H1 (cell line): ENCODE results near the gene RMP24.

Experiments used
- CTCF ChIA-PET: fragments of 300-600 bp; sonication (Branson Sonifier 250); formaldehyde crosslinking; loops from one replicate; lab custom pipeline; 2021; ENCODE audit not compliant: partially characterized antibody; lab: Charles Lee
- POLR2A ChIA-PET: fragments of 300-600 bp; sonication (Branson Sonifier 250); formaldehyde crosslinking; loops from one replicate; lab custom pipeline; 2021; ENCODE audit warnings: inconsistent platforms; ENCODE audit not compliant: partially characterized antibody; lab: Charles Lee
- DNase-seq, 2 experiments: peaks; one replicate each; pipeline versions ENCODE4 v3.0.0 to v3.0.0-alpha.2; 2010 to 2022; ENCODE audit warnings: low spot score in 2 of 2, low read depth in 1 of 2, mixed read lengths in 1 of 2
- FAIRE-seq: peaks from 2 replicates; lab custom pipeline; 2011; peaks lifted over from hg19 to GRCh38; lab: Jason Lieb, UNC
- H2AFZ ChIP-seq: 2 replicates; pipeline ENCODE4 v1.8.1; 2012; ENCODE audit warnings: low read length, inconsistent platforms
- H2AK5ac ChIP-seq: 2 replicates; pipeline ENCODE4 v1.6.1; 2013; ENCODE audit warnings: low read depth, low read length
- H2BK120ac ChIP-seq: replicated peaks from 2 replicates; pipeline ENCODE3; 2013; ENCODE audit warnings: low read depth, low read length, inconsistent platforms
- H2BK12ac ChIP-seq: 2 replicates; pipeline ENCODE4 v1.6.1; 2013; ENCODE audit warnings: low read depth, low read length
- H2BK15ac ChIP-seq: 2 replicates; pipeline ENCODE4 v1.6.1; 2013; ENCODE audit warnings: low read length
- H2BK20ac ChIP-seq: 2 replicates; pipeline ENCODE4 v1.6.1; 2013; ENCODE audit warnings: low read length
- H2BK5ac ChIP-seq: 2 replicates; pipeline ENCODE4 v1.6.1; 2013; ENCODE audit warnings: low read depth, low read length
- H3K14ac ChIP-seq: 2 replicates; pipeline ENCODE4 v1.6.1; 2013; ENCODE audit warnings: inconsistent platforms; ENCODE audit not compliant: insufficient read length
- H3K18ac ChIP-seq: 2 replicates; pipeline ENCODE4 v1.6.1; 2013; ENCODE audit warnings: low read length; ENCODE audit errors: extremely low read depth
- H3K23ac ChIP-seq: 2 replicates; pipeline ENCODE4 v1.6.1; 2013; ENCODE audit warnings: inconsistent platforms; ENCODE audit not compliant: insufficient read length
- H3K23me2 ChIP-seq: 2 replicates; pipeline ENCODE4 v1.6.1; 2013; ENCODE audit warnings: low read depth, low read length
- H3K27ac ChIP-seq: 2 replicates; pipeline ENCODE4 v1.6.1; 2011; ENCODE audit warnings: low read depth, low read length, inconsistent platforms
- H3K27me3 ChIP-seq, 4 experiments: replicated peaks in 1 of 4; 1 replicate in 1 of 4; 2 replicates in 3 of 4; pipeline versions ENCODE4 v1.6.1 to v1.8.1; 2011 to 2013; ENCODE audit warnings: low read length in 3 of 4, mild to moderate bottlenecking in 3 of 4, inconsistent platforms in 2 of 4, mixed read lengths in 2 of 4, moderate library complexity in 1 of 4; ENCODE audit not compliant: control insufficient read depth in 3 of 4, insufficient read depth in 3 of 4; ENCODE audit errors: extremely low read depth in 1 of 4
- H3K36me3 ChIP-seq, 4 experiments: 2 replicates each; pipeline versions ENCODE4 v1.6.1 to v1.8.1; 2011 to 2013; ENCODE audit warnings: mild to moderate bottlenecking in 4 of 4, low read length in 3 of 4, moderate library complexity in 2 of 4, control low read depth in 1 of 4, inconsistent platforms in 1 of 4; ENCODE audit not compliant: insufficient read depth in 4 of 4, control insufficient read depth in 2 of 4
- H3K4ac ChIP-seq: replicated peaks from 2 replicates; pipeline ENCODE3; 2013; ENCODE audit warnings: low read length, low read depth, mixed read lengths, inconsistent platforms; ENCODE audit not compliant: insufficient read length
- H3K4me1 ChIP-seq, 4 experiments: replicated peaks in 1 of 4; 1 replicate in 1 of 4; 2 replicates in 3 of 4; pipeline versions ENCODE4 v1.6.1 to v1.8.1; 2011 to 2013; ENCODE audit warnings: low read length in 3 of 4, inconsistent platforms in 2 of 4, mixed read lengths in 1 of 4; ENCODE audit not compliant: insufficient read depth in 4 of 4, control insufficient read depth in 3 of 4
- H3K4me2 ChIP-seq, 2 experiments: 2 replicates each; pipeline versions ENCODE4 v1.6.1 to v1.8.1; 2011 to 2013; ENCODE audit warnings: low read depth in 2 of 2, low read length in 2 of 2, control low read depth in 1 of 2, inconsistent platforms in 1 of 2, mild to moderate bottlenecking in 1 of 2; ENCODE audit not compliant: insufficient read depth in 1 of 2
- H3K4me3 ChIP-seq, 4 experiments: fragments of 200-600, 300-600 bp in 1 of 4; sonication (generic), shearing (Covaris generic), sonication (Bioruptor Twin) in 1 of 4; 2 replicates each; pipeline versions ENCODE4 v1.5.1 to v1.8.1; 2011 to 2016; ENCODE audit warnings: low read length in 4 of 4, low read depth in 3 of 4, control low read depth in 2 of 4, inconsistent platforms in 2 of 4, mild to moderate bottlenecking in 2 of 4, mixed read lengths in 1 of 4, moderate library complexity in 1 of 4; ENCODE audit not compliant: insufficient read depth in 2 of 4; ENCODE audit errors: extremely low read depth in 1 of 4
- H3K56ac ChIP-seq: replicated peaks from 2 replicates; pipeline ENCODE3; 2013; ENCODE audit warnings: low read depth, mild to moderate bottlenecking, mixed read lengths, low read length, inconsistent platforms; ENCODE audit not compliant: insufficient read length
- H3K79me1 ChIP-seq: 2 replicates; pipeline ENCODE4 v1.6.1; 2013; ENCODE audit warnings: low read depth, low read length, control low read depth
- H3K79me2 ChIP-seq, 2 experiments: 2 replicates each; pipeline versions ENCODE4 v1.6.1 to v1.8.1; 2012 to 2013; ENCODE audit warnings: low read length in 2 of 2, mild to moderate bottlenecking in 2 of 2, inconsistent platforms in 1 of 2; ENCODE audit not compliant: insufficient read depth in 2 of 2, control insufficient read depth in 1 of 2
- H3K9ac ChIP-seq, 4 experiments: replicated peaks in 1 of 4; 1 replicate in 1 of 4; 2 replicates in 3 of 4; pipeline versions ENCODE4 v1.6.1 to v1.8.1; 2011 to 2013; ENCODE audit warnings: low read depth in 3 of 4, low read length in 3 of 4, control low read depth in 2 of 4, mild to moderate bottlenecking in 2 of 4, moderate library complexity in 2 of 4, inconsistent platforms in 1 of 4; ENCODE audit errors: extremely low read depth in 1 of 4
- H3K9me3 ChIP-seq, 2 experiments: 2 replicates each; pipeline versions ENCODE4 v1.6.1 to v1.8.1; 2012 to 2013; ENCODE audit warnings: mild to moderate bottlenecking in 2 of 2, moderate library complexity in 2 of 2, control low read depth in 1 of 2, inconsistent platforms in 1 of 2, low read depth in 1 of 2, low read length in 1 of 2, mixed read lengths in 1 of 2; ENCODE audit not compliant: insufficient read depth in 2 of 2
- H4K20me1 ChIP-seq, 2 experiments: replicated peaks in 1 of 2; 2 replicates each; pipeline versions ENCODE3 to v1.8.1; 2011 to 2013; ENCODE audit warnings: inconsistent platforms in 2 of 2, low read length in 2 of 2, mild to moderate bottlenecking in 1 of 2; ENCODE audit not compliant: insufficient read depth in 2 of 2, control insufficient read depth in 1 of 2
- H4K5ac ChIP-seq: 2 replicates; pipeline ENCODE4 v1.6.1; 2013; ENCODE audit warnings: low read length, low read depth, mixed read lengths, inconsistent platforms; ENCODE audit not compliant: insufficient read length
- H4K8ac ChIP-seq: 2 replicates; pipeline ENCODE4 v1.8.0; 2013; ENCODE audit warnings: mild to moderate bottlenecking, moderate library complexity, low read length, inconsistent platforms; ENCODE audit not compliant: insufficient read depth; ENCODE audit errors: extremely low read depth
- H4K91ac ChIP-seq: replicated peaks from 2 replicates; pipeline ENCODE3; 2013; ENCODE audit warnings: low read length, mixed read lengths, inconsistent platforms; ENCODE audit not compliant: insufficient read length
- CBX5 ChIP-seq: fragments of 300-800, 300-1000 bp; sonication (generic); IDR thresholded peaks from 2 replicates; pipeline ENCODE4 v1.7.1; 2016; ENCODE audit warnings: antibody characterized with exemption, low read length, low read depth
- CHD1 ChIP-seq: IDR thresholded peaks from 2 replicates; pipeline ENCODE4 v1.6.1; 2012; ENCODE audit warnings: low read depth, low read length, improper control_type of control experiment
- CTCF ChIP-seq, 3 experiments: IDR thresholded peaks; 1 replicate in 2 of 3; 2 replicates in 1 of 3; pipeline versions ENCODE4 v1.5.1 to v1.6.1; 2011; ENCODE audit warnings: low read length in 3 of 3, mild to moderate bottlenecking in 3 of 3, inconsistent platforms in 2 of 3, low read depth in 1 of 3, moderate library complexity in 1 of 3; ENCODE audit not compliant: insufficient read depth in 1 of 3; ENCODE audit errors: control extremely low read depth in 1 of 3
- EZH2 ChIP-seq: fragments of 200-600 bp; sonication (generic); IDR thresholded peaks from 2 replicates; pipeline ENCODE4 v1.7.1; 2012; ENCODE audit warnings: low read depth, mild to moderate bottlenecking, moderate library complexity, low read length, inconsistent platforms; ENCODE audit not compliant: severe bottlenecking
- GABPA ChIP-seq: IDR thresholded peaks from 2 replicates; pipeline ENCODE4 v1.6.1; 2011; ENCODE audit warnings: mild to moderate bottlenecking, low read length, moderate library complexity, borderline replicate concordance; ENCODE audit not compliant: insufficient read depth
- KDM5A ChIP-seq: fragments of 200-600 bp; IDR thresholded peaks from 2 replicates; pipeline ENCODE4 v1.7.1; 2012; ENCODE audit warnings: mild to moderate bottlenecking, low read length, inconsistent platforms, mixed read lengths
- MAFK ChIP-seq: IDR thresholded peaks from 2 replicates; pipeline ENCODE4 v1.6.1; 2012; ENCODE audit warnings: low read depth, mild to moderate bottlenecking, improper control_type of control experiment, low read length
- POLR2A ChIP-seq, 2 experiments: IDR thresholded peaks; 1 replicate in 1 of 2; 2 replicates in 1 of 2; pipeline ENCODE4 v1.6.1; 2011; ENCODE audit warnings: low read depth in 2 of 2, low read length in 2 of 2, mild to moderate bottlenecking in 2 of 2; ENCODE audit errors: control extremely low read depth in 1 of 2
- RXRA ChIP-seq: IDR thresholded peaks from 2 replicates; pipeline ENCODE4 v1.6.1; 2011; ENCODE audit warnings: low read depth, mild to moderate bottlenecking, low read length, moderate library complexity; ENCODE audit not compliant: insufficient read depth
- SAP30 ChIP-seq: fragments of 300-600 bp; sonication (generic); IDR thresholded peaks from 2 replicates; pipeline ENCODE4 v1.7.1; 2012; ENCODE audit warnings: low read length, moderate library complexity, mild to moderate bottlenecking, inconsistent platforms; ENCODE audit not compliant: insufficient read depth, insufficient replicate concordance
- SIX5 ChIP-seq: IDR thresholded peaks from 2 replicates; pipeline ENCODE4 v1.6.1; 2011; ENCODE audit warnings: mild to moderate bottlenecking, low read depth, low read length
- TBP ChIP-seq: IDR thresholded peaks from 2 replicates; pipeline ENCODE4 v1.6.1; 2011; ENCODE audit warnings: low read depth, low read length, improper control_type of control experiment
- WGBS, 2 experiments: shearing (Covaris generic) in 1 of 2; methylation state at CpG; one replicate each; pipeline versions ENCODE4 v1.1.6 to v1.1.7; 2013 to 2015; ENCODE audit warnings: low lambda C conversion rate in 2 of 2, mixed read lengths in 2 of 2, inconsistent platforms in 1 of 2, low coverage in 1 of 2, missing lambda C conversion rate in 1 of 2; ENCODE audit not compliant: insufficient replicate concordance in 2 of 2, insufficient coverage in 1 of 2, insufficient read length in 1 of 2; ENCODE audit errors: extremely low coverage in 1 of 2, missing lambda C conversion rate in 1 of 2; 5-methylcytosine and 5-hydroxymethylcytosine counted together

Gene RMP24

GRCh38 chr18:35968278-35968880 is 4.1 kb upstream of the RMP24 start:
- no peaks in the 10 kb centered on the region for H3K9me3 ChIP-seq
- no peak overlapping the region for H3K23ac ChIP-seq
- H3K14ac ChIP-seq: no peak overlapping the region
- no peak overlapping the region for H2AFZ ChIP-seq
- no peak for FAIRE-seq
- no peak overlapping the region for H3K18ac ChIP-seq
- H3K9ac ChIP-seq: no peak overlapping the region
- no peak overlapping the region for H3K4me3 ChIP-seq
- no peaks in the 10 kb centered on the region for H3K27me3 ChIP-seq
- H2BK15ac ChIP-seq: no peak overlapping the region
- H2BK12ac ChIP-seq: no peak overlapping the region
- H3K27ac ChIP-seq: no peak overlapping the region
- no peaks in the 10 kb centered on the region for H3K36me3 ChIP-seq
- no peak overlapping the region for H4K8ac ChIP-seq
- H3K4me1 ChIP-seq: peaks cover 0 to 4% (median 2%) of the 10 kb centered on the region in 4 experiments; a peak in 2 of 7 replicates
- 93% methylated on average over 9 of the region's 9 CpGs; no CpG with 5 or more reads in 1 of the 2 experiments for WGBS, 2 experiments
- H3K23me2 ChIP-seq: peaks cover 6% of the 10 kb centered on the region
- H2BK5ac ChIP-seq: no peak overlapping the region
- peaks cover 0 to 7% of the 10 kb centered on the region in 2 experiments; a peak in 2 of 4 replicates for H3K79me2 ChIP-seq
- no peak overlapping the region for H4K91ac ChIP-seq
- no peaks in the 10 kb centered on the region for H3K79me1 ChIP-seq
- H2AK5ac ChIP-seq: no peak overlapping the region
- no peak overlapping the region for H3K4me2 ChIP-seq
- ChIA-PET CTCF (interaction anchor here (0.7 to 1.4 kb wide), 3 partner anchors 18 to 212 kb away, joined by 3 to 5 read pairs (median 3); no protein-coding TSS in a partner anchor), POLR2A (no interaction called here)
- no peak overlapping the region for H4K5ac ChIP-seq
- no peak overlapping the region for H3K4ac ChIP-seq
- no peak overlapping the region for H3K56ac ChIP-seq
- no peak for DNase-seq
- H2BK120ac ChIP-seq: no peak overlapping the region
- H4K20me1 ChIP-seq: no peaks in the 10 kb centered on the region
- H2BK20ac ChIP-seq: no peak overlapping the region
- TF ChIP-seq GABPA (no peak), MAFK (no peak), CHD1 (no peak), CTCF (IDR thresholded peaks at IDR 0.05; ENCODE audit: control extremely low read depth in 1 of 3, insufficient read depth in 1 of 3, low read depth in 1 of 3, low read length in 3 of 3) (no peak), EZH2 (no peak), SAP30 (no peak), CBX5 (no peak), KDM5A (no peak), POLR2A (IDR thresholded peaks at IDR 0.05; ENCODE audit: control extremely low read depth in 1 of 2, low read depth in 2 of 2, low read length in 2 of 2) (no peak), RXRA (no peak), TBP (no peak), SIX5 (no peak)
